ENCODE data around the gene NUP107.

DNA sequence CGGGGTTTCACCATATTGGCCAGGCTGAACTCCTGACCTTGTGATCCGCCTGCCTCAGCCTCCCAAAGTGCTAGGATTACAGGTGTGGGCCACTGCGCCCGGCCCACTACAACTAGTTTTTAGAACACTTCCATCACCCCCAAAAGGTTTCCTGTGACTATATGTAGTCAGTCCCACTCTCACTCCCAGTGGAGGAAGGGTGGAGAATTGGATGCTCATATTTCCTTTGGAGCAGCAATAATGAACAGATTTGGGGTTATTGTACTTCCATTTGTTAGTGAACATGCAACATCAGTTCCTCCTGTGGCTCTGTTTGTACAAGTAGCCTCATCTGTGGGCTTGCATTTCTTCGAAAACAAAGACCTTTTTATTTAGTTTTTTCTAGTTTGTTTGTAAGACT lies 40.3 kb upstream of the NUP107 start:
- no peak for TF ChIP-seq POLR2A (IDR thresholded peaks at IDR 0.05)
- TF ChIP-seq, protein P1, sequence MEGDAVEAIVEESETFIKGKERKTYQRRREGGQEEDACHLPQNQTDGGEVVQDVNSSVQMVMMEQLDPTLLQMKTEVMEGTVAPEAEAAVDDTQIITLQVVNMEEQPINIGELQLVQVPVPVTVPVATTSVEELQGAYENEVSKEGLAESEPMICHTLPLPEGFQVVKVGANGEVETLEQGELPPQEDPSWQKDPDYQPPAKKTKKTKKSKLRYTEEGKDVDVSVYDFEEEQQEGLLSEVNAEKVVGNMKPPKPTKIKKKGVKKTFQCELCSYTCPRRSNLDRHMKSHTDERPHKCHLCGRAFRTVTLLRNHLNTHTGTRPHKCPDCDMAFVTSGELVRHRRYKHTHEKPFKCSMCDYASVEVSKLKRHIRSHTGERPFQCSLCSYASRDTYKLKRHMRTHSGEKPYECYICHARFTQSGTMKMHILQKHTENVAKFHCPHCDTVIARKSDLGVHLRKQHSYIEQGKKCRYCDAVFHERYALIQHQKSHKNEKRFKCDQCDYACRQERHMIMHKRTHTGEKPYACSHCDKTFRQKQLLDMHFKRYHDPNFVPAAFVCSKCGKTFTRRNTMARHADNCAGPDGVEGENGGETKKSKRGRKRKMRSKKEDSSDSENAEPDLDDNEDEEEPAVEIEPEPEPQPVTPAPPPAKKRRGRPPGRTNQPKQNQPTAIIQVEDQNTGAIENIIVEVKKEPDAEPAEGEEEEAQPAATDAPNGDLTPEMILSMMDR (IDR thresholded peaks at IDR 0.05): no peak
- TF ChIP-seq EP300 (IDR thresholded peaks at IDR 0.05; ENCODE audit: low read depth): no peak
- TF ChIP-seq POLR2AphosphoS5 (IDR thresholded peaks at IDR 0.05): no peak

All from transverse colon (tissue), 4 donors.